IMR-90 (cell line): Measurements from ENCODE around the gene NARS2.

Experiments
- CEBPB ChIP-seq: IDR thresholded peaks from 2 replicates; pipeline ENCODE4 v1.6.1; 2012; ENCODE audit warnings: low read depth, low read length, improper control_type of control experiment
- CTCF ChIP-seq: conservative IDR thresholded peaks from 2 replicates; pipeline ENCODE4 v1.5.1; 2012; ENCODE audit warnings: mild to moderate bottlenecking, low read depth, low read length, improper control_type of control experiment
- MAFK ChIP-seq: IDR thresholded peaks from 2 replicates; pipeline ENCODE4 v1.6.1; 2012; ENCODE audit warnings: low read depth, low read length, improper control_type of control experiment
- MXI1 ChIP-seq: IDR thresholded peaks from 2 replicates; pipeline ENCODE4 v1.6.1; 2012; ENCODE audit warnings: low read depth, mild to moderate bottlenecking, low read length, moderate library complexity, borderline replicate concordance
- POLR2A ChIP-seq: IDR thresholded peaks from 2 replicates; pipeline ENCODE4 v1.6.1; 2012; ENCODE audit warnings: mild to moderate bottlenecking, low read depth, low read length
- RAD21 ChIP-seq: IDR thresholded peaks from 2 replicates; pipeline ENCODE4 v1.6.1; 2012; ENCODE audit warnings: low read length, improper control_type of control experiment
- RCOR1 ChIP-seq: IDR thresholded peaks from 2 replicates; pipeline ENCODE4 v1.6.1; 2012; ENCODE audit warnings: mild to moderate bottlenecking, low read length, improper control_type of control experiment; ENCODE audit not compliant: insufficient replicate concordance
- RFX5 ChIP-seq: IDR thresholded peaks from 2 replicates; pipeline ENCODE4 v1.8.0; 2012; ENCODE audit warnings: low read depth, mild to moderate bottlenecking, low read length, moderate library complexity
- SMC3 ChIP-seq: fragments of 150-350 bp; IDR thresholded peaks from 2 replicates; pipeline ENCODE4 v1.6.1; 2016; ENCODE audit warnings: low read depth, mild to moderate bottlenecking, antibody characterized with exemption, low read length, moderate library complexity
- USF2 ChIP-seq: fragments of 150-350 bp; IDR thresholded peaks from 2 replicates; pipeline ENCODE4 v1.6.1; 2017; ENCODE audit warnings: mild to moderate bottlenecking, antibody characterized with exemption, low read length, low read depth

- TF ChIP-seq RFX5 = no peak
- TF ChIP-seq POLR2A = no peak
- no peak for TF ChIP-seq RCOR1
- no peak for TF ChIP-seq CTCF
- TF ChIP-seq SMC3 = no peak
- TF ChIP-seq RAD21 = no peak
- no peak for TF ChIP-seq MAFK
- TF ChIP-seq CEBPB = no peak
- no peak for TF ChIP-seq USF2
- no peak for TF ChIP-seq MXI1
These were observed 177.3 kb downstream of the NARS2 start for GRCh38 chr11:78397398-78397797.
